Adrenal gland (tissue), 5 donors: ENCODE measurements around the gene SLC4A7.

Source experiments
- CTCF ChIP-seq, 6 experiments: fragments of 450-650 bp in 4 of 6; fragments of 200-600 bp in 2 of 6; sonication (generic) in 1 of 6; IDR thresholded peaks; 1 replicate in 5 of 6; 2 replicates in 1 of 6; pipeline versions ENCODE4 v1.5.1 to v1.8.0; 2016 to 2021; ENCODE audit warnings: antibody characterized with exemption in 6 of 6, mild to moderate bottlenecking in 2 of 6, moderate library complexity in 1 of 6
- POLR2A ChIP-seq, 2 donors: fragments of 450-650 bp; IDR thresholded peaks; one replicate each; pipeline ENCODE4 v1.6.1; 2017; ENCODE audit warnings: antibody characterized with exemption in 2 of 2, mild to moderate bottlenecking in 2 of 2, moderate library complexity in 1 of 2
- donor health status: DM: no; HTN: no; CAD: no.

DNA sequence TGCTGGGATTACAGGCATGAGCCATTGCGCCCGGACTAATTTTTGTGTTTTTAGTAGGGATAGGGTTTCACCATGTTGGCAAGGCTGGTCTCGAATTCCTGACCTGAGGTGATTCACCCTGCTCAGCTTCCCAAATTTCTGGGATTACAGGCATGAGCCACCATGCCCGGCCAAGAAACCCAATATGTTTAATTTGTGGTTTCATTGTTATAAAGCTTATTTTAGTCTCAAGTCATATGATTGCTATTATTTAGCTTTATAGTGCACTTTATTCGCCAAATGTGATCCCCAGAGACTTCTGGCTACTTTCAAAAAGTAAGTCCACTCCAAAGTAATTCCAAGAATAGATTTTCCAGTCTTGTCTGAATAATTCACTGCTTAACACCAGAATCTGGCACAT lies 19.3 kb upstream of the SLC4A7 start:
- no peak for TF ChIP-seq CTCF (IDR thresholded peaks at IDR 0.05)
- TF ChIP-seq POLR2A (IDR thresholded peaks at IDR 0.05), result no peak
